GM12892 (cell line): Measurements from ENCODE around the gene GRM4.

Experiments used
- DNase-seq: peaks from one replicate; pipeline ENCODE4 v3.0.0; 2011; ENCODE audit not compliant: insufficient read length
- FAIRE-seq: peaks from 2 replicates; lab custom pipeline; 2011; peaks lifted over from hg19 to GRCh38; lab: Jason Lieb, UNC
- POLR2A ChIP-seq: IDR thresholded peaks from 2 replicates; pipeline ENCODE4 v1.6.1; 2011; ENCODE audit warnings: low read depth, low read length, control low read depth
- POLR2AphosphoS5 ChIP-seq: IDR thresholded peaks from 2 replicates; pipeline ENCODE4 v1.6.1; 2011; ENCODE audit warnings: low read depth, low read length, control low read depth
- TAF1 ChIP-seq: IDR thresholded peaks from 2 replicates; pipeline ENCODE4 v1.6.1; 2011; ENCODE audit warnings: low read depth, mild to moderate bottlenecking, control low read depth, low read length, borderline replicate concordance

GRM4 gene

DNA sequence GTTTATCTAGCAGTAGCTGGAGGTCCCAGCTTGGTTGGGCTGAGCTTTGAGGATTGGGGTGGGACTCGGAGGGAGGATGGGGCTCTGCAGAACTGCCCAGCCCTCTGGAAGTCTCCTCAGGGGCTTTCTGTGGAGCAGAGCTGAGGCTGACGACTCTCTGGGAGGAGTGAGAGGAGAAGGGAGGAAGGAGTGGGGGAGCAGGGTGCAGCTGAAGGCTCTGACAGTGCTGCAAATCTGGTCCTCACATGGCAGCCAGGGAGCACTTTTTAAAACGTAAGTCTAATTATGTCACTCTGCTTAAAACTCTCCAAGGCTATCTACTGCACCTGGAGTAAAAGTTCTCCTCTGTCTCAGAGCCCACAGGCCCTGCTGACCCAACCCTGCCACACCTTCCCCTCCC lies 32.4 kb downstream of the GRM4 start:
- TF ChIP-seq TAF1 (no peak), POLR2A (no peak), POLR2AphosphoS5 (no peak)
- no peak for DNase-seq
- FAIRE-seq = no peak

DNA sequence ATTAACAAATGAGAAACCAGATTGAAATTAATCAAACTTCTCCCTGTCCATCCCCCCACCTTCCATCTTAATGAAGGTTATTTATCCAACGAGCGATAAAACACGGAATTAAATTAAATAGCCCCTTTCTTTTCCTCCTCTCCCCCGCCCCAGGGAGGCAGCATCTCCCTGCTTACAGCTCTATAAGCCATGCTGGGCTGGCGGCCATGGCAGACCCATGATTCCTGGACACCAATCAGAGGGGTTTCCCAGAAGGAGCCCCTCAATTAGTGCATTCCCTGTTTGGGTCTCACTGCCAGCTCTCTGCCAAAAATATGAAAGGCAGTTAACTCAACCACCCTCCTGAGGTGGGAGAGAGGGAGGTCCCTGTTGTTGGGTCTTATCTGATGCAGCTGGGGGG lies 33.8 kb downstream of the GRM4 start:
- TF ChIP-seq TAF1 (no peak), POLR2A (no peak), POLR2AphosphoS5 (no peak)
- DNase-seq (no peak), FAIRE-seq (no peak)

DNA sequence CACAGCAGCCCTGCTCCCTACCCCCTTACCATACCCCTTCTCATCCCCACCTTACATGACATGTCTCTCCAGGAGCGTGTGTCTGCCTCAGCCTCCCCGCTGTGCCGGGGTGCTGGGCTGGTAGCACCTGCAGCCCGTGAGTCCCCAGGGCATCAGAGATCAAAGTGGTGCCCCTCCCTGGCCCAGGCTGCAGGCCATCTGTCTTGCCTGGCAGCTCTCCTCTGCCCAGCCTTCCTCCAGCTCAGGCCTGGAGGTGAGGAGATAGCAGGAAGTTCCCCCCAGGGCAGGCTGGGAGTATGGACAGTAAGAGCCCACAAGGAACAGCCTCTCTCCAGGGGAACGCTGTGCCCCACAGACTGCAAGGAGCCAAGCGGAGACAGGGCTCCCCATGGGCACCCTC lies 35.3 kb downstream of the GRM4 start:
- FAIRE-seq (no peak), DNase-seq (no peak)
- TF ChIP-seq POLR2A = no peak

DNA sequence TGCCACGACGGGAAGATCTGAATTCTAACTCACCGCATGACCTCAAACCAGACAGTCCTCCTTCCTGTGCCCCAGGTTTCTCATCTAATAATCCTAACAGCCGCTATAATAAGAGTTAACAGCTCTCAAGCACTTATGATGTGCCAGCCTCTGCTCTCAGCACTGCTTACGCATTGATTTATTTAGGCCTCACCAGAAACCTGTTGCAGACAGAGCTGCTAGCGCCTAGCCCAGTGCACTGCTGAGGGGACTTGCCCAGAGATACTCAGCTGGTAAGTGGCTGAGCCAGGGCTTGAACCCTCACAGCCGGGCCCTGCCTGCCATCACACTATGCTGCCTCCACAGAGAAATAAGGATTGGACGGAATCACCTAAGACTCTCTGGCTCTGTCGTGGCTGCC lies 37.7 kb downstream of the GRM4 start:
- no peak for TF ChIP-seq TAF1
- FAIRE-seq (no peak), DNase-seq (no peak)

GRCh38 chr6:34106900-34107299 lies 39.0 kb downstream of the GRM4 start:
- no peak for DNase-seq
- TF ChIP-seq POLR2A = no peak
- TF ChIP-seq TAF1 = no peak
- no peak for TF ChIP-seq POLR2AphosphoS5
- FAIRE-seq = no peak

DNA sequence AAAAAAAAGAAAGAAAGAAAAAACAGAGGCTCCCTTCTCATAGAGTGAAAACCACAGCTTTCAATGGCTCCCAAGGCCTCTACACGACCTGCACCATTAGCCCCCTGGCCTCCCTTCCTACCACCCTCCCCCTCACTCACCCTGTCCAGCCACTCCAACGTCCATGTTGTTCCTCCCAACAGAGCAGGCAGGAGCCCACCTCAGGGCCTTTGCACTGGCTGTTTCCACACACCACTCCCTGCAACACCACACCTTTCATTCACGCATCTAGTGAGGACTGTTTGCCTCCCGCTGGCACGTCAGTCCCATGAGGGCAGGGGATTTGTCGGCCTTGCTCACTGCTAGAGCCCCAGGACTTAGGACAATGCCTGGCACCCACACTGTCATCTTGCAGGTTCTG lies 39.5 kb downstream of the GRM4 start:
- FAIRE-seq (no peak), DNase-seq (no peak)
- TF ChIP-seq POLR2A (no peak), TAF1 (no peak), POLR2AphosphoS5 (no peak)

- TF ChIP-seq TAF1 (no peak), POLR2A (no peak), POLR2AphosphoS5 (no peak)
- FAIRE-seq = no peak
- DNase-seq = no peak
These were observed 41.3 kb downstream of the GRM4 start for GRCh38 chr6:34104628-34105027.

- TF ChIP-seq POLR2A (no peak), POLR2AphosphoS5 (no peak), TAF1 (no peak)
- DNase-seq = no peak
- no peak for FAIRE-seq
These were observed 41.7 kb downstream of the GRM4 start for GRCh38 chr6:34104186-34104585.

- DNase-seq = no peak
- TF ChIP-seq POLR2A (no peak), TAF1 (no peak), POLR2AphosphoS5 (no peak)
- FAIRE-seq = no peak
These were observed 42.6 kb downstream of the GRM4 start for GRCh38 chr6:34103321-34103720.

GRCh38 chr6:34102696-34103095 lies 43.2 kb downstream of the GRM4 start:
- DNase-seq = no peak
- FAIRE-seq = no peak
- TF ChIP-seq TAF1 (no peak), POLR2A (no peak), POLR2AphosphoS5 (no peak)

DNA sequence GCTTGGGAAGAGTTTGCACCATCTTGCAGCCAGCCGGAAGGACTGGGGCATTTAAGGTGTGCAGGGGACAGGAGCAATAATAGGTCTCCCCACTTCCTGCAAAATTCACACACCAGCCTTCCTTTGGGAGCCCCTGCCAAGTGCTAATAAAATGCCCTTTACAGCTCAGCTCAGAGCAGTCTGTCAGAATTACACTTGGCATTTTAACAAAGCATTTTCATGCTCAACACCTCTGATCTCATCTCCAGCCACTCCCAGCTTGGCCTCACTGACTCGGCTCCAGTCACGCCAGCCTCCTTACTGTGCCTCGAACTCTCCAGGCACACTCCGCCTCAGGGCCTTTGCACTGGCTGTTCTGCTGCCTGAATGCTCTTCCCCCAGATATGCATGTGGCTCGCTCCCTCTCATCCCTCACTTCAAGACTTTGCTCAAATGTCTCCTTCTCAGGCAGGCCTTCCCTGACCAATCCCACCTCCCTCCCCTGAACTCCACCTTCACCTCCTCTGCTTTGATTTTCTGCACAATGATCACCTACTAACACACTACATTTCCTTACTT lies 43.7 kb downstream of the GRM4 start:
- TF ChIP-seq POLR2AphosphoS5 = no peak
- no peak for TF ChIP-seq POLR2A
- no peak for TF ChIP-seq TAF1
- FAIRE-seq (no peak), DNase-seq (no peak)

DNA sequence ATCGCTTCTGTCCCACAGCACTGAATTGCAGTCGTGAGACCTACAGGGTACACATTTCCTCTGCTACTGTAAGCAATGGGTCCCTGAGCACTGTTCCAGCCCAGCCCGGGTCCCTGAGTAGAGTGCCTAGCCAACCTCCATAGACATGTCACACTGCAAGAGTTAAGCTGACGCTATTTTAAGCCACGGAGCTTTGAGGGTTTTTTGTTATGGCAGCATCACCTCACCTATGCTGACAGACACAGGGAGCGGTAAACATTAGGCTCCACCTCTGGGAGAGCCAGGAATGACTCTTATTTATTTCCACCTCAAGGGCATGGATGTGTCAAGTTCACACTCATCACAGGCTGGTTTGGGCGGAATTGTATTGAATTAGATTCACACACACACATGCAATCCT lies 45.1 kb downstream of the GRM4 start:
- TF ChIP-seq TAF1 (no peak), POLR2AphosphoS5 (no peak), POLR2A (no peak)
- no peak for DNase-seq
- no peak for FAIRE-seq

DNA sequence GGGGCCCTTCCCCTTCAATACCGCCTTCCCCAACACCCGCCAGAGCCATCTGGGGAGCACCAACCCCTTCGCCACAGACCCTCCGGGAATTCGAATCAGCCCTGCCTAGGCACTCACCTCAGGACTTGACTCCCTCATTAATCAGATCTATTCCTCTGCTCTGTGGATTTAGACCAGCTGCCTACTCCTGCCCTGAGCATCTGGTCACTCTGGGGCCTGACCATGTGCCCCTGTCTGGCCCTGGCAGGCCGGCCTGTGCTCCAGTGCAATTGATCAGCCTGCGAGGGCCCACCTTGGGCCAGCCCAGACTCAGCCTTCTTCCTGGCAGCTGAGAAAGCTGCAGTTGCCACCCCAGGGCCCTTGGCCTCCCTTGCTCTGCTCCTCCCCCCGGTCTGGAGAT lies 46.0 kb downstream of the GRM4 start:
- TF ChIP-seq TAF1 (no peak), POLR2A (no peak), POLR2AphosphoS5 (no peak)
- DNase-seq (no peak), FAIRE-seq (no peak)
